GM12865 (cell line): Measurements from ENCODE around the gene C5orf24.
"Not testable (repeated sequence)": the region's sequence is repeated elsewhere in the genome, so short reads cannot be mapped to it uniquely, and the experiment has no call there.

Source experiments
- DNase-seq: peaks from one replicate; pipeline ENCODE4 v3.0.0; 2010; ENCODE audit warnings: low read depth
- H3K4me3 ChIP-seq: 2 replicates; pipeline ENCODE4 v1.5.1; 2011; ENCODE audit warnings: mild to moderate bottlenecking, low read depth, low read length, control low read depth
- TF ChIP-seq, protein P1 (sequence below): IDR thresholded peaks from 2 replicates; pipeline ENCODE4 v1.5.1; 2011; ENCODE audit warnings: low read length, control low read depth, low read depth, inconsistent platforms; ENCODE audit not compliant: insufficient read depth; ENCODE audit errors: missing control alignments

Gene C5orf24

DNA sequence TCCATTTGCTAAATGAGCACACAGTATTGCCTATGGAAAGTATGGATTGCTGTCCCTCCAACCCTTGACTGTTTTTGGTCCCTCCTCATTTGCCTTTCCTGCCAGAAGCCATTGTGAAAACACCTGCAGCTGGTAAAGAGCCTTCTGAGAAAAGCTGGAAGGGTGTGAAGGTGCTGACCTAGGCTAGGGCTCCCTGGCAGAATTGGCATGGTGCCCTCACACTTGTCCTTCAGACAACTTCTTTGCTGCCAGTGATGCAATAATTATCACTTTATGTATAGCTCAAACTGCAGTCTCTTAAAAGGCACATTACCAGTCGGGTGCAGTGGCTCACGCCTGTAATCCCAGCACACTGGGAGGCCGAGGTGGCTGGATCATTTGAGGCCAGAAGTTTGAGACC lies 32.6 kb downstream of the C5orf24 start:
- TF ChIP-seq, protein P1, sequence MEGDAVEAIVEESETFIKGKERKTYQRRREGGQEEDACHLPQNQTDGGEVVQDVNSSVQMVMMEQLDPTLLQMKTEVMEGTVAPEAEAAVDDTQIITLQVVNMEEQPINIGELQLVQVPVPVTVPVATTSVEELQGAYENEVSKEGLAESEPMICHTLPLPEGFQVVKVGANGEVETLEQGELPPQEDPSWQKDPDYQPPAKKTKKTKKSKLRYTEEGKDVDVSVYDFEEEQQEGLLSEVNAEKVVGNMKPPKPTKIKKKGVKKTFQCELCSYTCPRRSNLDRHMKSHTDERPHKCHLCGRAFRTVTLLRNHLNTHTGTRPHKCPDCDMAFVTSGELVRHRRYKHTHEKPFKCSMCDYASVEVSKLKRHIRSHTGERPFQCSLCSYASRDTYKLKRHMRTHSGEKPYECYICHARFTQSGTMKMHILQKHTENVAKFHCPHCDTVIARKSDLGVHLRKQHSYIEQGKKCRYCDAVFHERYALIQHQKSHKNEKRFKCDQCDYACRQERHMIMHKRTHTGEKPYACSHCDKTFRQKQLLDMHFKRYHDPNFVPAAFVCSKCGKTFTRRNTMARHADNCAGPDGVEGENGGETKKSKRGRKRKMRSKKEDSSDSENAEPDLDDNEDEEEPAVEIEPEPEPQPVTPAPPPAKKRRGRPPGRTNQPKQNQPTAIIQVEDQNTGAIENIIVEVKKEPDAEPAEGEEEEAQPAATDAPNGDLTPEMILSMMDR, result no peak
- no peak for DNase-seq
- H3K4me3 ChIP-seq, result no peak overlapping the region

DNA sequence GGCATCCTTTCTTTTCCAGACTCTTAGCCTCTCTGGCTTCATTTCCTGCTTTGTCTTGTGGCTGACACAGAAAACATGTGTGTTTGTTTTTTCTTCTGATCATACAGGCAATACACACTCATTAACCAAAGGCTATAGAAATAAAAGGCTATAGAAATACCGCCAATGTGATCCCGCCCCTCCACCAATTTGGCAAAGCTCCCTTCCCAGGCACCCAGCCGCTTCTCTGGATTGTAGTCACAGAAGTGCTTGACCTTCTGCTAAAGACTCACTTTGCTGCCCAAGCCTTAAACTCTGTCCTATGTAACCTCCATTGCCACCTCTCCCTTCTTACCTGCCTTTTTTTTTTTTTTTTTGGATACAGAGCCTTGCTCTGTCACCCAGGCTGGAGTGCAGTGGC lies 33.7 kb downstream of the C5orf24 start:
- no peak for DNase-seq
- TF ChIP-seq, protein P1, result no peak
- H3K4me3 ChIP-seq, result no peak overlapping the region

DNA sequence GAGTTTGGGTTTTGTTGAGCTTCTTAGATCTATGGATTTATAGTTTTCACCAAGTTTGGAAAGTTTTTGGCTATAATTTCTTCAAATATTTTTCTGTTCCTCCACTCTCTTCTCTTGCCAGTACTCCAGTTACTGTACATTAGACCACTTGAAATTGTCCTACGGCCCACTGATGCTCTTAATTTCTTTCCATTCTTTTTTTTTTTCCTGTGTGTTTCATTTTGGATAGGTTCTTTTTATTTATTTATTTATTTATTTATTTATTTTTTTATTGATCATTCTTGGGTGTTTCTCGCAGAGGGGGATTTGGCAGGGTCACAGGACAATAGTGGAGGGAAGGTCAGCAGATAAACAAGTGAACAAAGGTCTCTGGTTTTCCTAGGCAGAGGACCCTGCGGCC lies 35.2 kb downstream of the C5orf24 start:
- not testable (repeated sequence) for H3K4me3 ChIP-seq, DNase-seq

DNA sequence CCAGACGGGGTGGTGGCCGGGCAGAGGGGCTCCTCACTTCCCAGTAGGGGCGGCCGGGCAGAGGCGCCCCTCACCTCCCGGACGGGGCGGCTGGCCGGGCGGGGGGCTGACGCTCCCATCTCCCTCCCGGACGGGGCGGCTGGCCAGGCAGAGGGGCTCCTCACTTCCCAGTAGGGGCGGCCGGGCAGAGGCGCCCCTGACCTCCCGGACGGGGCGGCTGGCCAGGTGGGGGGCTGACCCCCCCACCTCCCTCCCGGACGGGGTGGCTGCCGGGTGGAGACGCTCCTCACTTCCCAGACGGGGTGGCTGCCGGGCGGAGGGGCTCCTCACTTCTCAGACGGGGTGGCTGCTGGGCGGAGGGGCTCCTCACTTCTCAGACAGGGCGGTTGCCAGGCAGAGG lies 35.9 kb downstream of the C5orf24 start:
- not testable (repeated sequence) for DNase-seq, H3K4me3 ChIP-seq

DNA sequence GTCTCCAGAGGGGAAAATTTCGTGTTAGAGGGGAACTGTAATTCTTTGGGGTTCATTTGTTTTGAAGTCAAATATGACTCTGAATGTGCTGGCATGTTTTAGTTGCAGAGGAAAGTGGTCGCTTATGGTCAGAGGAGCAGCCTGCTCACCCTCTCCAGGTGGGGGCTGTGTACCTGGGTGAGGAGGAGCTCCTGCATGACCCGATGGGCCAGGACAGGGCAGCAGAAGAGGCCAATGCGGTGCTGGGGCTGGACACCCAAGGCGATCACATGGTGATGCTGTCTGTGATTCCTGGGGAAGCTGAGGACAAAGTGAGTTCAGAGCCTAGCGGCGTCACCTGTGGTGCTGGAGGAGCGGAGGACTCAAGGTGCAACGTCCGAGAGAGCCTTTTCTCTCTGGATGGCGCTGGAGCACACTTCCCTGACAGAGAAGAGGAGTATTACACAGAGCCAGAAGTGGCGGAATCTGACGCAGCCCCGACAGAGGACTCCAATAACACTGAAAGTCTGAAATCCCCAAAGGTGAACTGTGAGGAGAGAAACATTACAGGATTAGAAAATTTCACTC lies 41.9 kb downstream of the C5orf24 start:
- TF ChIP-seq, protein P1, result no peak
- no peak for DNase-seq
- H3K4me3 ChIP-seq, result no peak overlapping the region

DNA sequence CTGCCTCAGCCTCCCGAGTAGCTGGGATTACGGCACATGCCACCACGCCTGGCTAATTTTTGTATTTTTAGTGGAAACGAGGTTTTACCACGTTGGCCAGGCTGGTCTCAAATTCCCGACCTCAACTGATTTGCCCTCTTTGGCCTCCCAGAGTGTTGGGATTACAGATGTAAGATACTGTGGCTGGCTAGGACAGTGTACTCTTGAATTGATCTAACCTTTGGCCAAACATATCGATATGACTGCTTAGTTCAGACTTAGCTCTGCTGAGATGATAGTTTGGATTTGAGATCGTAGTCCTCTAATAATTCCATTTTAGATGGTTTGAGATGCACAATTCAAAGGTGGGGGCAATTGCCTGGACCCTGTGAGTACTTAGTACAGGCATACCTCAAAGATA lies 43.6 kb downstream of the C5orf24 start:
- DNase-seq, result no peak
- TF ChIP-seq, protein P1, result no peak
- no peak overlapping the region for H3K4me3 ChIP-seq

DNA sequence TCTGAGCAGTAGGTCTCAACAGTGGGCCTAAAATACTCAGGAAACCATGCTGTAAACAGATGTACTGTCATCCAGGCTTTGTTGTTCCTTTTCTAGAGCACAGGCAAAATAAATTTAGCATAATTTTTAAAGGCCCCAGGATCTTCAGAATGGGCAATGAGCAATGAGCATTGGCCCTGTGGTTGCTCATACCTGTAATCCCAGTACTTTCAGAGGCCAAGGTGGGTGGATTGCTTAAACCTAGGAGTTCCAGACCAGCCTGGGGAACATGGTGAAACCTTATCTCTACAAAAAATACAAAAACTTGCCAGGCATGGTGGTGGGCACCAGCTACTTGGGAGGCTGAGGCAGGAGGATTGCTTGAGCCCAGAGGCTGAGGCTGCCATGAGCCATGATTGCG lies 45.7 kb downstream of the C5orf24 start:
- H3K4me3 ChIP-seq, result no peak overlapping the region
- DNase-seq, result no peak
- TF ChIP-seq, protein P1, result no peak

DNA sequence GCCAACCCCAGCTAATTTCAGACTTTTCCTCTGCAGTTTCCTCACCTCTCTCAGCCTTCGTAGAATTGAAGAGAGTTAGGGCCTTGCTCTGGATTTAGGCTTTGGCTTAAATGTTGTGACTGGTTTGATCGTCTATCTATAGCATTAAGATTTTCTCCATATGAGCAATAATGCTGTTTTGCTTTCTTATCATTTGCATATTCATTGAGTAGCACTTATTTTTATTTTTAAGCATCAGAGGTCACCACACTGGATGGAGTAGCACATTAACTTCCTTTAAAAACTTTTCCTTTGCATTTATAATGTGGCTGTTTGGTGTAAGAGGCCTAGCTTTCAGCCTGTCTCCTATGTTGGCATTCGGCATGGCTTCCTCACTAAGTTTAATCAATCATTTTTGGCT lies 46.5 kb downstream of the C5orf24 start:
- DNase-seq, result no peak
- H3K4me3 ChIP-seq, result no peak overlapping the region
- TF ChIP-seq, protein P1, result no peak
